Activated effector memory CD4-positive, alpha-beta T cell treated with Interleukin-2 at 50 U/mL for 16 hours (primary cell): Measurements from ENCODE around the gene C10orf67.
"Not testable (repeated sequence)": the region's sequence is repeated elsewhere in the genome, so short reads cannot be mapped to it uniquely, and the experiment has no call there.

Experiments
- DNase-seq: peaks from one replicate; pipeline ENCODE4 v3.0.0-alpha.2; 2020

C10orf67 gene

GRCh38 chr10:23362069-23362830 lies 17.7 kb upstream of the C10orf67 start:
- no peak for DNase-seq

- no peak for DNase-seq
Observed at GRCh38 chr10:23361665-23362064, 17.1 kb upstream of the C10orf67 start.

DNA sequence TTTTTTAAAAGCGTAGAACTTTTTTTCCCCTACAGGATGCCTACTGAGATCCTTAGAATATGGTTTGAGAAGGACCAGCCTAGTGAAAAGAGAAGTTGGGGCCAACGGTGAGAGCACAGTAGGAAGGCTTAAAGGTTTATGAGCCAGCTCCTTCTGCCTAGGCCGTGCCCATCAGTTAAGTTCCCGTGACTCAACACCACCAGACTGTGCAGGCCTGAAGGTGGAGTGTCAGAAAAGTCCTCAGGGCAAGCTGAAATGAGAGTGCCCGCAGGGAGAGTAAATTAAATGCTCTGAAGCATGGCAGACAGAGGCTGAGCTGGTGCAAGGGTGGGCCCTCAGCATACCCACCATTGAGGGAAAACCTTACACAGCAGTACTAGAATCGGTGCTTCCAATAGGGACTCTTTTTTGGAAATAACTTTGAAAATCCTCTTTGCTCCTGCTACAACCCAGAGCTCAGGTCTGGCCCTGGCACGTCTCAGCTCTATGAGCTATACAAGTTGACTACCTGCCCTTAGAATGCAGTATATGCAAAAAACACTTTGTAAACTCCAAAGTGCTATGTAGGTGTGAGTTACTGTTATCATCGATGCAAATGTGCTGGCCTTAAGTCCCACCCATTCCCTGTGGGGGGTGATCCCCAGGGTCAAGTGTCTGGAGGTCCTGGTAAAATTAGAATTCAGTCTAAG lies 15.2 kb upstream of the C10orf67 start:
- DNase-seq = no peak

DNA sequence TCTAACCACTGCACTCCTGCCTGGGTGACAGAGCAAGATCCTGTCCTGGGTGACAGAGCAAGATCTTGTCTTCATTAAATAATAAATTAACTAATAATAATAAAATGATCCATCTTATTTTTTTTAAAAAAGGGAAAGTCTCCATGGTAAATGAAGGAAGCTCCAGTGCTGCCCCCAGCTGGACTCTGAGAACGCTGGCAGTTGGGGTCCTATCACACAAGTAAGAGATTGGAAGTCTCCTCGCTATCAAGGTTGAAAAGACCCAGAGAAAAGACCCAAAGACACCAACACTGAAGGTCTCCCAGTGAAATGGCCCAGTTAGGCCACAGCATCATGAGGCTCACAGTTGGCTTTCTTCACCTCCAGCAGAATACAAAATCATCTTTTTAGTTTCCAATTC lies 13.8 kb upstream of the C10orf67 start:
- no peak for DNase-seq

DNA sequence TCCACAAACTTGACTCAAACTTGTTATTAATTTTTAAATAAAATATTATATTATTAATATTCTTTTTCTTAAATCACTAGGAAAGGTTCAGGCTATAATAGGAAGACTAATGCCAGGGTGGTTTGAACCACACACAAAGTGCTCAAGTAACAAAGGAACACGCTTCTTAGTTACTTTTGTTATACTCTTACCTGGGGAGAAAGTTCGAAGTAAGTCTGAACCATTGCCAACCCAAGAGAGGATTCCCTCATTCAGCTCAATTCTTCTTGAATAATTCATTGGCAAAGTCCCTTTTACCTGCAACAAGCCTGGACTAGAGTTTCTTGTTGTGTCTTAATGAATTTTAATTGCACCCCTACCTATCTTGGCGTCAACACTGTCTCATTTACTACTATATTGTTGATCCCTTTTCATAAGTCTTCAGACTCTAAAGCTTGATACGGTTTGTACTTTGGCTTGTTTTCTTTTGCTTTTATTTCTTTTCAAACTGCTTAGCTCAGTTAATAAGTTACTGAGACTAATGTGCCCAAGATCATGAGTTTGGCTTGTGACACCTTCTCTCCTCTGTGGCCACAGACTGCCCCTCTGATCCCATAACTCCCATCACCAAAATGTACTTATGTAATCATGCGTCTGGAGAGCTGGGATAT lies 10.2 kb upstream of the C10orf67 start:
- DNase-seq = no peak

- DNase-seq = no peak
Observed at GRCh38 chr10:23351926-23352519, 7.4 kb upstream of the C10orf67 start.

GRCh38 chr10:23350706-23351105 lies 6.1 kb upstream of the C10orf67 start:
- DNase-seq = not testable (repeated sequence)

- no peak for DNase-seq
Observed at GRCh38 chr10:23345861-23346260, 1.3 kb upstream of the C10orf67 start.

GRCh38 chr10:23343591-23344240 lies 881 bp downstream of the C10orf67 start:
- DNase-seq = peak; percentile 21

DNA sequence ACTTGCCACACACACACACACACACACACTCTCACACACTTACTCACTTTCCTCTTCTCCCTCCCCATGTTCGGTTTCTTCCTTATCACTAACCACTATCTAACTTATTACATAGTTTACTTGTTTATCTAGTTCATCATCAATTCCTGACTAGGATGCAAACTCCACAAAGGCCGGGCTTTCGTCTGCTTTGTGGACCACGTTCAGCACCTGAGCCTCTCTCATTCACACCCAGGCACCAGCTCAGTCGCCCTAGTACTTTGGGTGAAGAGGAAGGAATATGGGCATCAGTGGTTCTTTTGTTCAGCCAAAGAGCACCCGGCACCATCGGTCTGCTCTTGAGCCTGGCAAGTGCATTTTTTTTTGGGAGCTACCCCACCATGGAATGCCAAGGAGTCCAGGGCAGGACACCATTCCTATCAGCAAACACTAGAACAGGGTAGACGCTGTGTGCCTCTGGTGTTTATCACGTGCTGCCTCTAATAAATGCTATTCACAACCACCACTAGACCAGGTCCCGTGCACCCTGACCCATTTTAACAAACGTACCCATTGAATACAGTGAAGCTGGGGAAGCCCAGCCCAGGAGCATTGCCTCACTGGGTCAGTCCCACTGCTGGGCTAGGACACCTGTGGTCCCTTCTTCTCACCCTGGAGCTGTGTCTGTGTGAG lies 2.2 kb downstream of the C10orf67 start:
- DNase-seq = no peak

GRCh38 chr10:23341004-23341403 lies 3.6 kb downstream of the C10orf67 start:
- DNase-seq = no peak

GRCh38 chr10:23340354-23340753 lies 4.2 kb downstream of the C10orf67 start:
- no peak for DNase-seq

GRCh38 chr10:23338886-23339285 lies 5.7 kb downstream of the C10orf67 start:
- DNase-seq = no peak

- DNase-seq = no peak
Observed at GRCh38 chr10:23338155-23338828, 6.3 kb downstream of the C10orf67 start.

- DNase-seq = no peak
Observed at GRCh38 chr10:23337616-23338015, 7.0 kb downstream of the C10orf67 start.

GRCh38 chr10:23331567-23332301 lies 12.9 kb downstream of the C10orf67 start:
- no peak for DNase-seq

- DNase-seq = no peak
Observed at GRCh38 chr10:23330948-23331347, 13.6 kb downstream of the C10orf67 start.

DNA sequence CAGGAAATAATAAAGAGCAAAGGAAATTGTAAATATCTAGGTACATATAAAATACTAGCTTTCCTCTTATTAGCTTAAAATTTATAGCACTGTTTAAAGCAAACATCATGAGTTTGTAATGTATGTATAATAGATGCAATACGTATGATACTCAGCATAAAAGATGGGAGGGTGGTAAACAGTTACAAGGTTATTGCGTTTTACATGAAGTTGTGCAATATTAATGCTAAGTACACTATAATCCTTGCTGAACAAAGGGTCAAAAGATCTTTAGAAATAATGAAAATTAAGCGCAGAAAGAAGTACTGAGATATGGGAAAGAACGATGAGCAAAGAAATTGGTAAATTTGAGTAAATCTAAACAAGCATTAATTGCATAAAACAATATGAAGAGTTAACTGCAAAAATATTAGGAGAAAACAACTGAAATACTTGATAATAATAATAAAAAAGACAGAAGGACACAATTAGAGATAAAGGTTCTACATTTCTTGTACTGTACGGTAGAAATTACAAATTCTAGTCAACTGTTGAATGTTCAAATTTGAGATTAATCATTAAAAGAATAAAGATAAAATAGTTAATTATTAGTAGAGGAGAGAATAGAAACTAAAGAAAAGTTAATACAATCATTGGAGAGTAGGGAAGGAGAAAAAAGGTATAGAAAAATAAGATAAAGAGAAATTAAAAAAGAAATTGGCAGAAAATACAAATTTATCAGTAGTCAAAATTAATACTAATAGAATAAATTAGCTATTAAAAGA lies 17.9 kb downstream of the C10orf67 start:
- no peak for DNase-seq

GRCh38 chr10:23325132-23325531 lies 19.5 kb downstream of the C10orf67 start:
- no peak for DNase-seq

- no peak for DNase-seq
Observed at GRCh38 chr10:23324351-23324750, 20.2 kb downstream of the C10orf67 start.
